GM12875 (cell line): Measurements from ENCODE around the gene RUNDC3A.

Experiments used
- H3K4me3 ChIP-seq: one replicate; pipeline ENCODE4 v1.5.1; 2011; ENCODE audit warnings: low read depth, low read length, control low read depth
- CTCF ChIP-seq: IDR thresholded peaks from 2 replicates; pipeline ENCODE4 v1.5.1; 2011; ENCODE audit warnings: low read depth, mild to moderate bottlenecking, control low read depth, inconsistent platforms, low read length, moderate library complexity, borderline replicate concordance; ENCODE audit not compliant: insufficient read depth

Gene RUNDC3A

GRCh38 chr17:44309472-44309871 is 1.1 kb downstream of the RUNDC3A start:
- H3K4me3 ChIP-seq: no peak overlapping the region
- no peak for TF ChIP-seq CTCF

- TF ChIP-seq CTCF: no peak
- no peak overlapping the region for H3K4me3 ChIP-seq
Measured at GRCh38 chr17:44310188-44310587, 1.8 kb downstream of the RUNDC3A start.

GRCh38 chr17:44310609-44311376 is 2.4 kb downstream of the RUNDC3A start:
- no peak for TF ChIP-seq CTCF
- no peak overlapping the region for H3K4me3 ChIP-seq

GRCh38 chr17:44311562-44312181 is 3.3 kb downstream of the RUNDC3A start:
- no peak overlapping the region for H3K4me3 ChIP-seq

GRCh38 chr17:44312396-44313104 is 4.1 kb downstream of the RUNDC3A start:
- no peak for TF ChIP-seq CTCF
- no peak overlapping the region for H3K4me3 ChIP-seq

More at GRCh38 chr17:44311562-44312181, 3.3 kb downstream of the RUNDC3A start:
- no peak for TF ChIP-seq CTCF

GRCh38 chr17:44314031-44314430 is 5.6 kb downstream of the RUNDC3A start:
- TF ChIP-seq CTCF: no peak
- no peak overlapping the region for H3K4me3 ChIP-seq
